Endometrium (tissue), 2 donors: ENCODE measurements around the gene HOXA2.

Experiments
- FAIRE-seq: peaks from 2 replicates; lab custom pipeline; 2012; peaks lifted over from hg19 to GRCh38; lab: Jason Lieb, UNC
- donor health status: control.
- donor health status: control.

Gene HOXA2

GRCh38 chr7:27078616-27079233, 23.8 kb downstream of the HOXA2 start:
- FAIRE-seq = no peak

- FAIRE-seq = no peak
Observed at GRCh38 chr7:27073076-27073475, 29.4 kb downstream of the HOXA2 start.

- no peak for FAIRE-seq
Observed at GRCh38 chr7:27071622-27072390, 30.7 kb downstream of the HOXA2 start.

- FAIRE-seq = no peak
Observed at GRCh38 chr7:27068259-27068658, 34.2 kb downstream of the HOXA2 start.

GRCh38 chr7:27066148-27066547, 36.3 kb downstream of the HOXA2 start:
- FAIRE-seq = no peak

- no peak for FAIRE-seq
Observed at GRCh38 chr7:27065709-27066108, 36.8 kb downstream of the HOXA2 start.

- no peak for FAIRE-seq
Observed at GRCh38 chr7:27064661-27065060, 37.8 kb downstream of the HOXA2 start.

- FAIRE-seq = no peak
Observed at GRCh38 chr7:27064159-27064558, 38.3 kb downstream of the HOXA2 start.

GRCh38 chr7:27062946-27063345, 39.5 kb downstream of the HOXA2 start:
- FAIRE-seq = no peak

GRCh38 chr7:27053153-27053552, 49.3 kb downstream of the HOXA2 start:
- no peak for FAIRE-seq

- FAIRE-seq = no peak
Observed at GRCh38 chr7:27051451-27051850, 51.0 kb downstream of the HOXA2 start.
